T-helper 1 cell treated with Interleukin-12 subunit alpha and Interleukin-12 subunit beta and Interleukin-4 antibody, amounts not matched to agents 30 μg/mL and 1 μg/mL, for 36 hours (primary cell): ENCODE measurements around the gene RASGRP2.

ENCODE experiments used
- H3K27ac Mint-ChIP-seq: one replicate; pipeline ENCODE4 v1.8.0; 2021; ENCODE audit warnings: mild to moderate bottlenecking, mixed read lengths
- H3K27me3 Mint-ChIP-seq: one replicate; pipeline ENCODE4 v1.8.0; 2021; ENCODE audit warnings: low read depth, mixed read lengths
- H3K36me3 Mint-ChIP-seq: one replicate; pipeline ENCODE4 v1.8.0; 2021; ENCODE audit warnings: low read depth, mixed read lengths
- H3K4me1 Mint-ChIP-seq: one replicate; pipeline ENCODE4 v1.8.0; 2021; ENCODE audit warnings: low read depth, mixed read lengths
- H3K4me3 Mint-ChIP-seq: one replicate; pipeline ENCODE4 v1.8.0; 2021; ENCODE audit warnings: mild to moderate bottlenecking, moderate library complexity, mixed read lengths
- H3K9me3 Mint-ChIP-seq: one replicate; pipeline ENCODE4 v1.8.0; 2021; ENCODE audit warnings: mixed read lengths

RASGRP2 gene

GRCh38 chr11:64744544-64745188, 724 bp upstream of the RASGRP2 start:
- H3K27ac Mint-ChIP-seq, result peak overlapping the region; percentile 99
- peaks cover 15% of the 10 kb centered on the region for H3K36me3 Mint-ChIP-seq
- H3K4me1 Mint-ChIP-seq, result peaks cover 26% of the 10 kb centered on the region
- no peaks in the 10 kb centered on the region for H3K9me3 Mint-ChIP-seq
- H3K4me3 Mint-ChIP-seq, result peak overlapping the region; percentile 97
- H3K27me3 Mint-ChIP-seq, result no peaks in the 10 kb centered on the region

- Mint-ChIP-seq H3K27ac (no peak overlapping the region), H3K27me3 (no peaks in the 10 kb centered on the region), H3K9me3 (no peaks in the 10 kb centered on the region), H3K4me1 (peaks cover 24% of the 10 kb centered on the region), H3K36me3 (peaks cover 19% of the 10 kb centered on the region), H3K4me3 (no peak overlapping the region)
Measured at GRCh38 chr11:64742889-64743590, 902 bp downstream of the RASGRP2 start.

DNA sequence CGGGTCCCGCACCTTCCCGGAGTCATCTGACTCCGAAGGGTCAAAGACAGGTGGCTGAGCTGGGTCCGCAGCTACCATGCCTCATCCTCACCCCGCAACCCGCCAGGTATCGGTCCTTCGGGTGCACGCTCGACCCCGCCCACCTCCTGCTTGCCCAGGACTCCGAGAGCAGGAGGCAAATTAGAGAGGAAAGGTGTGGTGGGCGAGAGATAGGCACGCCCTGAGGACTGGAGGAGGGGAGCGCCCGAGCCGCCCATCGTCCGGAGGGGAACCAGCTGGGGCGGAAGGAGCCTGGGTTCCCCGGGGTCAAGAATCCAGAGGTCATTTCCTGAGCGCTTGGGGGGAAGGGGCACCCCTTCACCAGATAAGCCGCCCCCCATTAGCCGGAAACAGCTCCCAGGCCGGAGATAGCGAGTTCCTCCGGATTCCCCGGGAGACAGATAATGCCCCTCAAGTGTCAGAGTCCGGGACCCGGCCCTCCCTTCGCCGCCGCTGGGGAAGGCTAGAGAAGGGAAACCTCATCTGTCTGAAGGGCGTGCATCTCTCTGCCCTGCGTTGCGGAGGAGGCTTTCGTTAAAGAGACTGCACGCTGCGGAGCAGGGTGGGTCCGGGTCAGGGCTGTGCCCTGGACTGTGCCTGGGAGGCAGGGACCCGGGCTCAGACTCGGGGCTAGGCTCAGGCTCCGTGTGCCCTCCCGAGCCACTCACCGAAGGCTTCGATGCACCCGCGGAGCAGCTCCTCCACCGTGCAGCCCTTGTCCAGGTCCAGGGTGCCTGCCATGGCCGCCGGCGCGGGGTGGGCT, 1.7 kb downstream of the RASGRP2 start:
- Mint-ChIP-seq H3K4me3 (peak overlapping the region; percentile 74), H3K4me1 (peaks cover 23% of the 10 kb centered on the region), H3K27me3 (no peaks in the 10 kb centered on the region), H3K27ac (no peak overlapping the region), H3K9me3 (no peaks in the 10 kb centered on the region), H3K36me3 (peaks cover 18% of the 10 kb centered on the region)

DNA sequence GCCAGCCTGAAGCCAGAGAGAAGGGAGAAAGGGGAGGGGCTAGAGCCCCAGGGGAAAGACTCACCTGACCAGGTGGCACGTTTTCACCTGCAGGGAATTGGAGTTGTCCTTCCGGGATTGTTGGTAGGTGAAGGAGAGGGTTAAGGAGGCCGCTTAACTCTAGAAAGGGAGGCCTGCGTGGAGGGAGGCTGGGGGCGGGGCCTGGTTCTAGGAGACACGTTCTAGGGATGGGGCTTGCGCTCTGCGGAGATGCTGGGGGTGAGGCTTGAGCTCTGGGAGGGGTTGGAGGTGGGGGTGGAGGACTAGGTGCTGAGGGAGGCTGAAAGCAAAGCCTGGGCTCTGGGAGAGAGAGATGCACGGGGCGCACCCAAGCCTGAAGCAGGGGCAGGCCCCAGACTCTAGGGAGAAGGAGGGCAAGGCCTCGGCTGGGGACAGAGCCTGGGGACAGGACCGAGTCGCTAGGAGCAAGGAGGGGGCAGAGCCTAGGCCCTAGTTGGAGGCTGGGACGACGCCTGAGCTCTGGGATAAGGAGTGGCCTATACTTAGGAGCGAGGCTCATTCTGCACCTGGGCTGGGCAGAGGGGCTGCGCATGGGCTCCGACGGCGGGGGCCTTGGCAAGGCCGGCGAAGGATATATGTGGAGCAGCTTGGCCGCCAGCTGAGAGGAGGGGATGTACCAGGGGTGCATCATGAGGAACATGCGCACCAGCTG, 2.4 kb downstream of the RASGRP2 start:
- H3K4me1 Mint-ChIP-seq, result peaks cover 23% of the 10 kb centered on the region
- H3K36me3 Mint-ChIP-seq, result peaks cover 20% of the 10 kb centered on the region
- no peaks in the 10 kb centered on the region for H3K9me3 Mint-ChIP-seq
- no peak overlapping the region for H3K27ac Mint-ChIP-seq
- no peaks in the 10 kb centered on the region for H3K27me3 Mint-ChIP-seq
- H3K4me3 Mint-ChIP-seq, result peak overlapping the region; percentile 74

GRCh38 chr11:64739871-64740270, 4.1 kb downstream of the RASGRP2 start:
- H3K27me3 Mint-ChIP-seq, result no peaks in the 10 kb centered on the region
- peaks cover 30% of the 10 kb centered on the region for H3K36me3 Mint-ChIP-seq
- no peak overlapping the region for H3K27ac Mint-ChIP-seq
- no peak overlapping the region for H3K4me3 Mint-ChIP-seq
- H3K9me3 Mint-ChIP-seq, result no peaks in the 10 kb centered on the region
- peaks cover 18% of the 10 kb centered on the region for H3K4me1 Mint-ChIP-seq

DNA sequence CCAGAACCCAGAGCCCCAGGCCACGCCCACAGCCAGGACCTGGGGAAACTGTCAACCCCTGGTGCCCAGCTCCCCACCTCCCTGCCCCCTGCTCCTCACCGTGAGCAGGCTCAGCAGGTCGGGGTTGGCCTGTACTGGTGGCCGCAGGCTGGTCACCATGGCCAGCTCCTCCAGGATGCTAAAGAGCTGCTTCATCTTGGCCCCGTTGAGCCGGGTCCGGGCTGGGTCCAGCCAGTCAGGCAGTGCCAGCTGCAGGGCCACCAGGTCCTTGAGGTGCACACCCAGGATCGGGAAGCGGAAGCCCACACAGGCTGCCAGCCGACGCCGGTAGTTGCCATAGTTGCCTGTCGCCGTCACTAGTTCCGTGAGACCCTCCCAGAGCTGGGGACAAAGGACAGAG, 7.3 kb downstream of the RASGRP2 start:
- H3K36me3 Mint-ChIP-seq, result peaks cover 47% of the 10 kb centered on the region
- peaks cover 13% of the 10 kb centered on the region for H3K4me1 Mint-ChIP-seq
- no peak overlapping the region for H3K4me3 Mint-ChIP-seq
- H3K27ac Mint-ChIP-seq, result no peak overlapping the region
- no peaks in the 10 kb centered on the region for H3K9me3 Mint-ChIP-seq
- H3K27me3 Mint-ChIP-seq, result no peaks in the 10 kb centered on the region

DNA sequence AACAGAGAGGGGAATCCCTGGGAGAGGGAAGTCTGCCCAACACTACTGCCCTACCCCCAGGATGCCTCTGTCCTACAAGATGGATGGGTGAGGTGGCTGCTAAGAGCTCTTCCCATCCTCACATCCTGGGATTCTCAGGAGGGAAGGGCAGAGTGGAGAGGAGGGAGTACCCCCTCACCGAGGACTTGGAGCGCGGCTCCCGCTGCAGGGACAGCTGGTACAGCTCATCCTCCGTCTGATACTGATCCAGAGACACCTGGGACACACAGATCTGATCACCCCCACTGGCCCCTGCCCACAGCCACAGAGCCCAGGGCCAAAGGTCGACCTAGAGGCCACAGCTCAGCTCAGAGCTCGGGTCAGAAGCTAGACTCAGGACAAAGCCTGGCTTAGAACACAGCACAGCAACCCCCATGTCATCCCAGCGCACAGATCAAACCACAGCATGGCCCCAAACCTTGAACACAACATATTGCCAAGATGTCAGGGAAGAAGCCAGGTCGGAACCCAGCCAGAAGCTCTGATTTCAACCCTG, 8.2 kb downstream of the RASGRP2 start:
- H3K27ac Mint-ChIP-seq, result no peak overlapping the region
- H3K4me1 Mint-ChIP-seq, result peaks cover 8% of the 10 kb centered on the region
- peaks cover 49% of the 10 kb centered on the region for H3K36me3 Mint-ChIP-seq
- no peak overlapping the region for H3K4me3 Mint-ChIP-seq
- H3K9me3 Mint-ChIP-seq, result no peaks in the 10 kb centered on the region
- no peaks in the 10 kb centered on the region for H3K27me3 Mint-ChIP-seq

DNA sequence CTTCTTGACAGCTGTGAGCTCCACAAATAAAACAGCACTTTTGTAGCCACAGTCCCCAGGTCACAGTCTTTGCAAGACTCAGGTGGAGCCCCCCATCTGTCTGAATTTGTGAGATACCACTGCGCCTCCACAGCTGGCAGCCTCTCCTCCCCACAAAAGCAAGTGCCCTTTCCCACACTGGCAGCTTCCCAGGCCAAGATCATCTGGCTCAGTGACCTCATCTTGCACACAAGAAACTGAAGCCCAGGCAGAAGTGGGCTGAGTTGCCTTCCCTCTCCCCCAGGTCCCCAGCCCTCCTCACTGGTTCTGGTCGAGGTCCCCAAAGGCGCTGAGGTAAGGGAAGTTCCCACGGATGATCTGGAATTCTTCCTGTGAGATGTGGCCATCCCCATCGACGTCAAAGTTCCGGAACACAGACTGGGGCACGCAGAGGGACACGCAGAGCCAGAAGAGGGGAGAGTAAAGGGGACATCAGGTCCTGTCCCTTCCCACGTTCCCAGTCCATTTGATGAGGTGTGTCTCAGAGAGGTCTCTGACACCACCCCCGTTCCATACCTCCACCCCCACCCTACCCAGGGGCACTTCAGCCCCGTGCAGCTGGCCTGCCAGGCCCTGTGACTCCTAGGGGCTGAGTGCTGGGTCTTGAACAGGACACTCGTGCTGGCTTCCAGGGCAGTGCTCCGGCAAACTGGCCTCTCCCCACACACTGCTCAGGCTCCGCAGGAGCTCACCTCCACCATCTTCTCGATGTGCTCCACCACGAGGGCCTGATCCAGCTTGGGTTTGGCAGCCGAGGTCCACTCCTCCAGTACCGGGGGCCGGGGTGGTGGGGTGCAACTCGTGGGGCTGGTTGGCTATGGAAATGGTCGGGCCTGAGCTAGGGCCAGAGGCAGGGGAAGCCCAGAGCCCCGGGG, 8.9 kb downstream of the RASGRP2 start:
- H3K27ac Mint-ChIP-seq, result no peak overlapping the region
- H3K4me3 Mint-ChIP-seq, result no peak overlapping the region
- H3K36me3 Mint-ChIP-seq, result peaks cover 45% of the 10 kb centered on the region
- H3K27me3 Mint-ChIP-seq, result no peaks in the 10 kb centered on the region
- H3K4me1 Mint-ChIP-seq, result peaks cover 3% of the 10 kb centered on the region
- H3K9me3 Mint-ChIP-seq, result no peaks in the 10 kb centered on the region

GRCh38 chr11:64731601-64732000, 12.3 kb downstream of the RASGRP2 start:
- Mint-ChIP-seq H3K4me3 (no peak overlapping the region), H3K36me3 (peaks cover 49% of the 10 kb centered on the region), H3K4me1 (peaks cover 3% of the 10 kb centered on the region), H3K27me3 (no peaks in the 10 kb centered on the region), H3K27ac (no peak overlapping the region), H3K9me3 (no peaks in the 10 kb centered on the region)

GRCh38 chr11:64729851-64730382, 14.0 kb downstream of the RASGRP2 start:
- no peak overlapping the region for H3K4me3 Mint-ChIP-seq
- peaks cover 6% of the 10 kb centered on the region for H3K4me1 Mint-ChIP-seq
- H3K9me3 Mint-ChIP-seq, result no peaks in the 10 kb centered on the region
- peaks cover 39% of the 10 kb centered on the region for H3K36me3 Mint-ChIP-seq
- no peaks in the 10 kb centered on the region for H3K27me3 Mint-ChIP-seq
- no peak overlapping the region for H3K27ac Mint-ChIP-seq

DNA sequence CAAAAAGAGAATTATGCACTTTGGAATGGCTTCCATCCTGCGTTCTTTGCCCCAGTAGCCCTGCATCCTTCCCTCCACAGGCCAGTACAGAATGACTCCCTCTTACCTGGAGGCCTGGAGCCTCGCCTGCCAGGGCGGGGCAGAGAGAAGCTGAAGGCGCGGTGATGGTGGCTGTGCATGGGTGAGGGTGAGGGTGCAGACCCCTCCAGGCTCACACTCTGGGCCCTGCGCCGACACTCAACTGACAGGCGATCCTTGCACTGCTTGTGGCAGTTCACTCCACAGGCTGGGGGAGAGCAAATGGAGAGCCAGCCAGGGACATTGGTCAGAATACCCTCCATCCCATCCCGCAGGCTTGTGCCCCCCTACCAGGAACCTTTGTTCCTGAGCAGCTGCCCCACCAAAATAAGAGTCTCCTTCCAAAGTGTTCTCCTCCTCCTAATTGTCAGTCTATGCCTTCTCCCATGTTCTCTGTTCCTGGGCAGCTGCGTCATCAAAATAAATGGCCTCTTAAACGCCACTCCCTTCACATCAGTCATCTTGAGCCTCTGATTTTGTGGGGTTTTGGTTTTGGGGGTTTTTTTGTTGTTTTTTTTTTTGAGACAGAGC, 15.1 kb downstream of the RASGRP2 start:
- peaks cover 34% of the 10 kb centered on the region for H3K36me3 Mint-ChIP-seq
- no peak overlapping the region for H3K27ac Mint-ChIP-seq
- no peaks in the 10 kb centered on the region for H3K9me3 Mint-ChIP-seq
- H3K27me3 Mint-ChIP-seq, result no peaks in the 10 kb centered on the region
- no peak overlapping the region for H3K4me3 Mint-ChIP-seq
- H3K4me1 Mint-ChIP-seq, result peaks cover 12% of the 10 kb centered on the region

GRCh38 chr11:64726867-64727530, 16.9 kb downstream of the RASGRP2 start:
- H3K27me3 Mint-ChIP-seq, result peaks cover 6% of the 10 kb centered on the region
- no peak overlapping the region for H3K27ac Mint-ChIP-seq
- H3K4me3 Mint-ChIP-seq, result no peak overlapping the region
- peaks cover 26% of the 10 kb centered on the region for H3K36me3 Mint-ChIP-seq
- no peaks in the 10 kb centered on the region for H3K9me3 Mint-ChIP-seq
- peaks cover 12% of the 10 kb centered on the region for H3K4me1 Mint-ChIP-seq
